Measurements from ENCODE around the gene GDPD1. TPM values are rescaled to one million over a fixed set of nuclear protein-coding genes. Genes with fewer than 3 reads are reported as not detected.
"Not testable (repeated sequence)": the region's sequence is repeated elsewhere in the genome, so short reads cannot be mapped to it uniquely, and the experiment has no call there.

Gene GDPD1
- total RNA-seq, 1 donor from 2014 or later, result 2.7 TPM

- Mint-ChIP-seq H3K9me3 (no peaks in the 10 kb centered on the region), H3K27me3 (ENCODE audit: insufficient read depth) (no peaks in the 10 kb centered on the region), H3K4me1 (ENCODE audit: low read depth) (no peaks in the 10 kb centered on the region), H3K27ac (no peak overlapping the region), H3K4me3 (no peak overlapping the region), H3K36me3 (ENCODE audit: low read depth) (peaks cover 16% of the 10 kb centered on the region)
- intact Hi-C loops (cut with micrococcal nuclease), result no loop called here
- DNase-seq (ENCODE audit: low spot score), result no peak
Observed at GRCh38 chr17:59202320-59202719, 18.0 kb upstream of the GDPD1 start.

DNA sequence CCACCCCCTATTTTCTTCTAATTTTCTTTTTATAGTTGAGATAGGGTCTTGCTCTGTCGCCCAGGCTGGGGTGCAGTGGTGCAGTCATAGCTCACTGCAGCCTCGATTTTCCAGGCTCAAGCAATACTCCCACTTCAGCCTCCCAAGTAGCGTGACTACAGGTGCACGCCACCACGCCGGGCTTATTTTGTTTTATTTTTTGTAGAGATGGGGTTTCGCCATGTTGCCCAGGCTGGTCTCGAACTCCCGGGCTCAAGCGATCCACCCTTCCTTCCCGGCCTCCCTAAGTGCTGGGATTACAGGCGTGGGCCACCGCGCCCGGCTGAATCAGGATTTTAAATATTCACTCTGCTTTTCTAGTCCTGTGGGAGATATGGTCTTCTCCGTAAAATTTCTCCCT lies 941 bp upstream of the GDPD1 start:
- intact Hi-C loops (cut with micrococcal nuclease), result loop anchor here (10.0 kb wide), 1 partner anchor 745 kb away; the partner anchor contains the start of gene RNFT1
- Mint-ChIP-seq H3K27me3 (ENCODE audit: insufficient read depth) (peaks cover 6% of the 10 kb centered on the region), H3K36me3 (ENCODE audit: low read depth) (peaks cover 4% of the 10 kb centered on the region), H3K27ac (no peak overlapping the region), H3K4me3 (peak overlapping the region; percentile 95), H3K9me3 (no peaks in the 10 kb centered on the region), H3K4me1 (ENCODE audit: low read depth) (peaks cover 14% of the 10 kb centered on the region)
- no peak for DNase-seq (ENCODE audit: low spot score)

DNA sequence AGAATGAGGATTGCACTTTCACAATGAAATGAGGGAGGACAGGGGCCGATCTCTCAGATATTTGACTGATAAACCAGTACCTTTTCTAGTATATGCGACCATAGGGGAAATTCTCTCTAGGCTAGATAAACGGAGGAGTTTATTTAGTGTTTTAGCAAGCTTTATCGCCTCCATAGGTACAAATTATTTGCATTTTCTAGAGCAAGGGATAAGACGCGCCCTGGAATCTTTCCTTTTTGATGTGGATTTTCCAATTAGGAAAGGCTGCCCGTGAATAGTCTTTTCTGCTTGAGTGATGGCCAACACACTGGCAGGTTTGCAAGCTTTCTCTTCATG lies 351 bp upstream of the GDPD1 start:
- Mint-ChIP-seq H3K27ac (peak overlapping the region; percentile 93), H3K4me3 (peak overlapping the region; percentile 95), H3K4me1 (ENCODE audit: low read depth) (peaks cover 14% of the 10 kb centered on the region), H3K36me3 (ENCODE audit: low read depth) (no peaks in the 10 kb centered on the region), H3K9me3 (no peaks in the 10 kb centered on the region), H3K27me3 (ENCODE audit: insufficient read depth) (peaks cover 6% of the 10 kb centered on the region)
- no peak for DNase-seq (ENCODE audit: low spot score)
- intact Hi-C loops (cut with micrococcal nuclease), result loop anchor here (1.0 to 10.0 kb wide), 6 partner anchors 10 to 745 kb away; partner anchors contain the start of genes PRR11, PTRH2, RNFT1 and SKA2

DNA sequence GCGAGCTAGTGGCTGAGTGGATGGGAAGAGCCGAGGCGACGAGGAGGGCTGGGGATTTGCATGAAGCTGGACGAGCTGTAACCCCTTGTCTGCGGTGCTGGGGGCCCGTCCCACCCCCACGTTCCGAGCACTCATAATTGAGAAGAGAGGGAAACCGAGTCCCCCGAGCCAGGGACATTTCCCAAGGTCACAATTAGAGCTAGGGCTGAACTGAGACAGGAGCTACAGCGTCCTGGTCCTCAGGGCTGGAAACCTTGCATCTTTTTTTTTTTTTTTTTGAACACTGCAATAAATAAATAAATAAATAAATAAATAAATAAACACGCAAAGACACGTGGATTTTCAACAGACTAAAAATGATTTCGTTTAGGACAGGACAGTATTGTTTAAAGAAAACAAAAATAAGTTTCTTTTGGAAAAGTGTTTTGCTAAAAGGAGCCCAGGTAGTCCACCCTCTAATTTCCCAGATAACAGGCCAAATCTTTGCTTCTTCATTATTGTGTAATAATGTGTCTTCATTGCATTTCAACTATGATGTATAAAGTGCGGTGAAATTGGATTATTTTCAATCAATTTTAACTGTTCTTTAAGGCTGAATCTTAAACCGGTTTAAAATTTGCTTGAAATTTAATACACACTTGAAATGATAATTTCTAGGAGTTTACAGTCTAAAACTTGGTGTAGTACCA lies 992 bp downstream of the GDPD1 start:
- no peaks in the 10 kb centered on the region for H3K9me3 Mint-ChIP-seq
- peak overlapping the region; percentile 95 for H3K4me3 Mint-ChIP-seq
- H3K36me3 Mint-ChIP-seq (ENCODE audit: low read depth), result no peaks in the 10 kb centered on the region
- H3K4me1 Mint-ChIP-seq (ENCODE audit: low read depth), result peaks cover 14% of the 10 kb centered on the region
- H3K27ac Mint-ChIP-seq, result peak overlapping the region; percentile 93
- intact Hi-C loops (cut with micrococcal nuclease), result no loop called here
- H3K27me3 Mint-ChIP-seq (ENCODE audit: insufficient read depth), result peaks cover 6% of the 10 kb centered on the region
- DNase-seq (ENCODE audit: low spot score), result no peak

DNA sequence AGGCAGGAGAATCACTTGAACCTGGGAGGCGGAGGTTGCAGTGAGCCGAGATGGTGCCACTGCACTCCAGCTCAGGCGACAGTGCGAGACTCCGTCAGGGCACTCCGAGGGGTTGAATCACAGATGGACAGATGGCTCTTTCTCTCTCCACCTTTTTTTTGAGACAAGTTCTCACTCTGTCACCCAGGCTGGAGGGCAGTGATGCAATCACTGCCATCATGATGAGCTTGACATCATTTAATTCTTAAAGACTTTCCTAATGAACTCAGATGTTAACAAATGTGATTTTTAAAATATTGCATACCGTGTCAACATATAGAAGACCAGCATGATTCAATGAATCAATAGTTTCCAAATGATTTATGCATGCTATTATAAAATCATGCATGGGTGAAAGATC lies 3.5 kb downstream of the GDPD1 start:
- DNase-seq (ENCODE audit: low spot score), result no peak
- no peak overlapping the region for H3K4me3 Mint-ChIP-seq
- peaks cover 6% of the 10 kb centered on the region for H3K27me3 Mint-ChIP-seq (ENCODE audit: insufficient read depth)
- intact Hi-C loops (cut with micrococcal nuclease), result no loop called here
- no peak overlapping the region for H3K27ac Mint-ChIP-seq
- H3K4me1 Mint-ChIP-seq (ENCODE audit: low read depth), result peaks cover 14% of the 10 kb centered on the region
- no peaks in the 10 kb centered on the region for H3K36me3 Mint-ChIP-seq (ENCODE audit: low read depth)
- H3K9me3 Mint-ChIP-seq, result no peaks in the 10 kb centered on the region

GRCh38 chr17:59228588-59228987 lies 8.3 kb downstream of the GDPD1 start:
- H3K4me3 Mint-ChIP-seq; intact Hi-C loops (cut with micrococcal nuclease); H3K9me3 Mint-ChIP-seq; H3K27me3 Mint-ChIP-seq (ENCODE audit: insufficient read depth); H3K27ac Mint-ChIP-seq; DNase-seq (ENCODE audit: low spot score); H3K4me1 Mint-ChIP-seq (ENCODE audit: low read depth); H3K36me3 Mint-ChIP-seq (ENCODE audit: low read depth): not testable (repeated sequence)

DNA sequence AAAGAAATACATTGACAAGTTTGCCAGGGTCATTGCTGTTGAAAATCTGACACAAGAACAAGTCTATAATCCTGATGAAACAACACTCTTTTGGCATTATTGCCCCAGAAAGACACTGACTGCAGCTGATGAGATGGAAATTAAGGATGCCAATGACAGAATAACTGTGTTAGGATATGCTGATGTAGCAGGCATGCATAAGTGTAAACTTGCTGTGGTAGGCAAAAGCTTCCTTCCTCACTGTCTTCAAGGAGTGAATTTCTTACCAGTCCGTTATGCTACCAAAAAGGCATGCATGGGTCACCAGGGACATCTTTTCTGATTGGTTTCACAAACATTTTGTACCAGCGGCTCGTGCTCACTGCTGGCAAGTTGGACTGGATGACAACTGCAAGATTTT lies 10.5 kb downstream of the GDPD1 start:
- Mint-ChIP-seq H3K9me3 (no peaks in the 10 kb centered on the region), H3K27ac (no peak overlapping the region), H3K27me3 (ENCODE audit: insufficient read depth) (no peaks in the 10 kb centered on the region), H3K36me3 (ENCODE audit: low read depth) (no peaks in the 10 kb centered on the region), H3K4me1 (ENCODE audit: low read depth) (peaks cover 11% of the 10 kb centered on the region), H3K4me3 (no peak overlapping the region)
- DNase-seq (ENCODE audit: low spot score), result no peak
- intact Hi-C loops (cut with micrococcal nuclease), result no loop called here

GRCh38 chr17:59234631-59235030 lies 14.3 kb downstream of the GDPD1 start:
- no peaks in the 10 kb centered on the region for H3K9me3 Mint-ChIP-seq
- no peaks in the 10 kb centered on the region for H3K36me3 Mint-ChIP-seq (ENCODE audit: low read depth)
- H3K4me3 Mint-ChIP-seq, result no peak overlapping the region
- peaks cover 11% of the 10 kb centered on the region for H3K4me1 Mint-ChIP-seq (ENCODE audit: low read depth)
- no peak for DNase-seq (ENCODE audit: low spot score)
- no peak overlapping the region for H3K27ac Mint-ChIP-seq
- no peaks in the 10 kb centered on the region for H3K27me3 Mint-ChIP-seq (ENCODE audit: insufficient read depth)
- intact Hi-C loops (cut with micrococcal nuclease), result no loop called here

- intact Hi-C loops (cut with micrococcal nuclease), result no loop called here
- H3K27ac Mint-ChIP-seq, result no peak overlapping the region
Observed at GRCh38 chr17:59238906-59239305, 18.6 kb downstream of the GDPD1 start.

DNA sequence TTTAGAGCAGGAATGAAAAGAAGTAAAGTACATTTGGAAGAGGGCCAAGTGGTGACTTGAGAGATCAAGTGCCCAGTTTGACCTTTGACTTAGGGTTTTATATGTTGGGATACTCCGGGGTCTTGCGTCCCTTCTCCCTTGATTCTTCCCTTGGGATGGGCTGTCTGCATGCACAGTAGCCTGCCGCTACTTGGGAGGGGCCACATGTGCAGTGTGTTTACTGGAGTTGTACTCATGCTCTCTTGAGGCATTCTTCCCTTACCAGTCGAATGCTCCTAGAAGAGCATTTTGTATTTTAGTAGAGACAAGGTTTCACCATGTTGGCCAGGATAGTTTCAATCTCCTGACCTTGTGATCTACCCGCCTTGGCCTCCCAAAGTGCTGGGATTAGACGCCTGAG lies 23.8 kb downstream of the GDPD1 start:
- Mint-ChIP-seq H3K4me1 (ENCODE audit: low read depth) (no peaks in the 10 kb centered on the region), H3K27me3 (ENCODE audit: insufficient read depth) (no peaks in the 10 kb centered on the region), H3K4me3 (no peak overlapping the region), H3K9me3 (no peaks in the 10 kb centered on the region), H3K36me3 (ENCODE audit: low read depth) (no peaks in the 10 kb centered on the region), H3K27ac (no peak overlapping the region)
- no peak for DNase-seq (ENCODE audit: low spot score)
- intact Hi-C loops (cut with micrococcal nuclease), result no loop called here

More at GRCh38 chr17:59238906-59239305, 18.6 kb downstream of the GDPD1 start:
- Mint-ChIP-seq H3K27me3 (ENCODE audit: insufficient read depth) (no peaks in the 10 kb centered on the region), H3K9me3 (no peaks in the 10 kb centered on the region), H3K36me3 (ENCODE audit: low read depth) (no peaks in the 10 kb centered on the region), H3K4me1 (ENCODE audit: low read depth) (peaks cover 11% of the 10 kb centered on the region), H3K4me3 (no peak overlapping the region)
- DNase-seq (ENCODE audit: low spot score), result no peak

DNA sequence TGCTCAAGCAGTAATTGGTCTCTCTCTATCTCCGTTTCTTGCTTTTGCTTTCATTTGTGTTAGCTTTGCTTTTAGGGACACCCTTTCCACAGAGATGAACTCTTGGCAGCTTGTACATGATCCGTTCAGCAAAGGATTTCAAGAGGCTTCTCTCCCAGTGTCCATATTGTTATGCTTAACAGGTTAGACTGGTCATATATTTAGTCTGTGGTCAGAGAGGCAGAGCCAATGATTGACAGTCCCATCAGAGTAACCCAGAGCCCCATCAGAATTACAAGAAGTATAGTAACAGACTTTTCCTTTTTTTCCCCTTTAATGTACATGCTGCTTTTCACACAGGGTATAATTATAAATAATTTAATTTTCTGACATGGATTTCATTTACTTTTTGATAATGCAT lies 34.4 kb downstream of the GDPD1 start:
- intact Hi-C loops (cut with micrococcal nuclease), result no loop called here
- Mint-ChIP-seq H3K27me3 (ENCODE audit: insufficient read depth) (no peaks in the 10 kb centered on the region), H3K27ac (no peak overlapping the region), H3K4me3 (no peak overlapping the region), H3K4me1 (ENCODE audit: low read depth) (peaks cover 4% of the 10 kb centered on the region), H3K36me3 (ENCODE audit: low read depth) (no peaks in the 10 kb centered on the region), H3K9me3 (no peaks in the 10 kb centered on the region)
- no peak for DNase-seq (ENCODE audit: low spot score)

GRCh38 chr17:59257101-59257500 lies 36.8 kb downstream of the GDPD1 start:
- no peaks in the 10 kb centered on the region for H3K36me3 Mint-ChIP-seq (ENCODE audit: low read depth)
- intact Hi-C loops (cut with micrococcal nuclease), result no loop called here
- no peak overlapping the region for H3K27ac Mint-ChIP-seq
- H3K4me3 Mint-ChIP-seq, result no peak overlapping the region
- no peaks in the 10 kb centered on the region for H3K27me3 Mint-ChIP-seq (ENCODE audit: insufficient read depth)
- peaks cover 4% of the 10 kb centered on the region for H3K4me1 Mint-ChIP-seq (ENCODE audit: low read depth)
- no peak for DNase-seq (ENCODE audit: low spot score)
- H3K9me3 Mint-ChIP-seq, result no peaks in the 10 kb centered on the region

GRCh38 chr17:59260722-59261121 lies 40.4 kb downstream of the GDPD1 start:
- H3K27ac Mint-ChIP-seq, result no peak overlapping the region
- no peak overlapping the region for H3K4me3 Mint-ChIP-seq
- no peak for DNase-seq (ENCODE audit: low spot score)
- H3K9me3 Mint-ChIP-seq, result no peaks in the 10 kb centered on the region
- no peaks in the 10 kb centered on the region for H3K4me1 Mint-ChIP-seq (ENCODE audit: low read depth)
- H3K27me3 Mint-ChIP-seq (ENCODE audit: insufficient read depth), result no peaks in the 10 kb centered on the region
- intact Hi-C loops (cut with micrococcal nuclease), result no loop called here
- no peaks in the 10 kb centered on the region for H3K36me3 Mint-ChIP-seq (ENCODE audit: low read depth)

- H3K36me3 Mint-ChIP-seq (ENCODE audit: low read depth), result no peaks in the 10 kb centered on the region
- no peak for DNase-seq (ENCODE audit: low spot score)
- H3K9me3 Mint-ChIP-seq, result no peaks in the 10 kb centered on the region
- peaks cover 2% of the 10 kb centered on the region for H3K27me3 Mint-ChIP-seq (ENCODE audit: insufficient read depth)
- H3K4me1 Mint-ChIP-seq (ENCODE audit: low read depth), result no peaks in the 10 kb centered on the region
- no peak overlapping the region for H3K4me3 Mint-ChIP-seq
- intact Hi-C loops (cut with micrococcal nuclease), result loop anchor here (5.0 kb wide), 1 partner anchor 324 kb away; no protein-coding TSS in a partner anchor
- H3K27ac Mint-ChIP-seq, result no peak overlapping the region
Observed at GRCh38 chr17:59266745-59267144, 46.4 kb downstream of the GDPD1 start.

All from activated T-helper 1 cell treated with anti-CD3 and anti-CD28 coated beads, Interleukin-12 subunit alpha, Interleukin-12 subunit beta, Interleukin-2, Interleukin-4 antibody, amounts not matched to agents 30 ng/mL and 10 ng/mL and 1 ng/mL, durations not matched to agents 14 hours and 24 hours and 36 hours (primary cell).